Parathyroid adenoma (tissue), 2 donors: ENCODE results near the gene SLN.

Experiments
- H2AFZ ChIP-seq: fragments of 300-600 bp; sonication (generic); one replicate; pipeline ENCODE4 v1.7.0; 2017; ENCODE audit warnings: antibody characterized with exemption, mild to moderate bottlenecking
- H3K27ac ChIP-seq: fragments of 300-600 bp; sonication (generic); one replicate; pipeline ENCODE4 v1.7.0; 2017
- H3K27me3 ChIP-seq: fragments of 300-600 bp; sonication (generic); one replicate; pipeline ENCODE4 v1.7.0; 2017; ENCODE audit warnings: low read length; ENCODE audit not compliant: control insufficient read depth, insufficient read depth
- H3K36me3 ChIP-seq: fragments of 300-600 bp; sonication (generic); one replicate; pipeline ENCODE4 v1.7.0; 2017; ENCODE audit warnings: low read length; ENCODE audit not compliant: control insufficient read depth, insufficient read depth
- H3K4me1 ChIP-seq: fragments of 300-600 bp; sonication (generic); one replicate; pipeline ENCODE4 v1.7.0; 2017; ENCODE audit warnings: control low read depth
- H3K4me2 ChIP-seq: fragments of 300-600 bp; sonication (generic); one replicate; pipeline ENCODE4 v1.7.0; 2017; ENCODE audit warnings: low read length
- H3K4me3 ChIP-seq: fragments of 300-600 bp; sonication (generic); one replicate; pipeline ENCODE4 v1.7.0; 2017; ENCODE audit warnings: low read depth, low read length
- H3K79me2 ChIP-seq: fragments of 300-600 bp; sonication (generic); one replicate; pipeline ENCODE4 v1.7.0; 2017; ENCODE audit warnings: control low read depth
- H3K9ac ChIP-seq: fragments of 300-600 bp; sonication (generic); one replicate; pipeline ENCODE4 v1.7.0; 2017; ENCODE audit warnings: mild to moderate bottlenecking
- H3K9me3 ChIP-seq: fragments of 300-600 bp; sonication (generic); one replicate; pipeline ENCODE4 v1.7.0; 2017; ENCODE audit warnings: low read length; ENCODE audit not compliant: control insufficient read depth
- TF ChIP-seq, protein P1 (sequence below): fragments of 300-600 bp; sonication (generic); IDR thresholded peaks from one replicate; pipeline ENCODE4 v1.7.0; 2017; ENCODE audit warnings: antibody characterized with exemption, mild to moderate bottlenecking
- donor health status: primary hyperparathyroidism.

Gene SLN

GRCh38 chr11:107706531-107706930 lies 5.3 kb downstream of the SLN start:
- Histone ChIP-seq H3K4me3 (no peak overlapping the region), H3K27me3 (no peaks in the 10 kb centered on the region), H3K4me1 (no peaks in the 10 kb centered on the region), H3K4me2 (no peak overlapping the region), H2AFZ (no peak overlapping the region), H3K27ac (no peak overlapping the region), H3K79me2 (no peaks in the 10 kb centered on the region), H3K9me3 (no peaks in the 10 kb centered on the region), H3K36me3 (no peaks in the 10 kb centered on the region), H3K9ac (no peak overlapping the region)
- TF ChIP-seq, protein P1, sequence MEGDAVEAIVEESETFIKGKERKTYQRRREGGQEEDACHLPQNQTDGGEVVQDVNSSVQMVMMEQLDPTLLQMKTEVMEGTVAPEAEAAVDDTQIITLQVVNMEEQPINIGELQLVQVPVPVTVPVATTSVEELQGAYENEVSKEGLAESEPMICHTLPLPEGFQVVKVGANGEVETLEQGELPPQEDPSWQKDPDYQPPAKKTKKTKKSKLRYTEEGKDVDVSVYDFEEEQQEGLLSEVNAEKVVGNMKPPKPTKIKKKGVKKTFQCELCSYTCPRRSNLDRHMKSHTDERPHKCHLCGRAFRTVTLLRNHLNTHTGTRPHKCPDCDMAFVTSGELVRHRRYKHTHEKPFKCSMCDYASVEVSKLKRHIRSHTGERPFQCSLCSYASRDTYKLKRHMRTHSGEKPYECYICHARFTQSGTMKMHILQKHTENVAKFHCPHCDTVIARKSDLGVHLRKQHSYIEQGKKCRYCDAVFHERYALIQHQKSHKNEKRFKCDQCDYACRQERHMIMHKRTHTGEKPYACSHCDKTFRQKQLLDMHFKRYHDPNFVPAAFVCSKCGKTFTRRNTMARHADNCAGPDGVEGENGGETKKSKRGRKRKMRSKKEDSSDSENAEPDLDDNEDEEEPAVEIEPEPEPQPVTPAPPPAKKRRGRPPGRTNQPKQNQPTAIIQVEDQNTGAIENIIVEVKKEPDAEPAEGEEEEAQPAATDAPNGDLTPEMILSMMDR, result no peak

DNA sequence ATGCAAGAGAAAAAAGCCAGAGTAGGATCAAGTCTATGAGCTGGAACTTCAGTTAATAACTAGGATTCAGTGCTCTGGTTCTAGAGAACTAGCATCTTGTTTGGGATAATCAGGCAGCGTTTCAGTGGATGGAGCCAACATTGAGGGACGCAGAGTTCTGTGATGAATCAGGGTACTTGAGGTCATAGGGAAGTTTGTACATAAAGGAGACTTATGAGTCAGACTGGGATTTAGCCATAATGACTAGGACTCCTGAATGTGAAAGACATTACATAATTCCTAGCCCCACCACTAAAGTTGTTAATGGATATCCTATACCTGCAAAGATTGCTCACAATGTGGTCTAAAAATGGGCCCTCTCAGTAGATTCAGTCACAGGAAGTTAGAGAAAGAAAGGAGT lies 6.8 kb downstream of the SLN start:
- Histone ChIP-seq H3K9me3 (no peaks in the 10 kb centered on the region), H3K4me3 (no peak overlapping the region)
- TF ChIP-seq, protein P1, result no peak

GRCh38 chr11:107704451-107704850 lies 7.4 kb downstream of the SLN start:
- no peaks in the 10 kb centered on the region for H3K4me1 ChIP-seq
- H3K4me2 ChIP-seq, result no peak overlapping the region
- TF ChIP-seq, protein P1, result no peak
- H3K4me3 ChIP-seq, result no peak overlapping the region
- no peak overlapping the region for H3K27ac ChIP-seq
- no peak overlapping the region for H2AFZ ChIP-seq
- no peaks in the 10 kb centered on the region for H3K27me3 ChIP-seq
- H3K9ac ChIP-seq, result no peak overlapping the region
- H3K9me3 ChIP-seq, result no peaks in the 10 kb centered on the region
- H3K36me3 ChIP-seq, result no peaks in the 10 kb centered on the region
- no peaks in the 10 kb centered on the region for H3K79me2 ChIP-seq

More for the DNA sequence above, 6.8 kb downstream of the SLN start:
- Histone ChIP-seq H3K9ac (no peak overlapping the region), H3K4me2 (no peak overlapping the region), H3K36me3 (no peaks in the 10 kb centered on the region), H3K27ac (no peak overlapping the region), H3K27me3 (no peaks in the 10 kb centered on the region), H3K79me2 (no peaks in the 10 kb centered on the region), H3K4me1 (no peaks in the 10 kb centered on the region), H2AFZ (no peak overlapping the region)

GRCh38 chr11:107702723-107703122 lies 9.1 kb downstream of the SLN start:
- no peaks in the 10 kb centered on the region for H3K27me3 ChIP-seq
- H3K4me3 ChIP-seq, result no peak overlapping the region
- H3K4me1 ChIP-seq, result no peaks in the 10 kb centered on the region
- no peaks in the 10 kb centered on the region for H3K9me3 ChIP-seq
- H3K9ac ChIP-seq, result no peak overlapping the region
- TF ChIP-seq, protein P1, result no peak
- no peaks in the 10 kb centered on the region for H3K36me3 ChIP-seq
- no peaks in the 10 kb centered on the region for H3K79me2 ChIP-seq
- no peak overlapping the region for H3K4me2 ChIP-seq
- H3K27ac ChIP-seq, result no peak overlapping the region
- no peak overlapping the region for H2AFZ ChIP-seq

DNA sequence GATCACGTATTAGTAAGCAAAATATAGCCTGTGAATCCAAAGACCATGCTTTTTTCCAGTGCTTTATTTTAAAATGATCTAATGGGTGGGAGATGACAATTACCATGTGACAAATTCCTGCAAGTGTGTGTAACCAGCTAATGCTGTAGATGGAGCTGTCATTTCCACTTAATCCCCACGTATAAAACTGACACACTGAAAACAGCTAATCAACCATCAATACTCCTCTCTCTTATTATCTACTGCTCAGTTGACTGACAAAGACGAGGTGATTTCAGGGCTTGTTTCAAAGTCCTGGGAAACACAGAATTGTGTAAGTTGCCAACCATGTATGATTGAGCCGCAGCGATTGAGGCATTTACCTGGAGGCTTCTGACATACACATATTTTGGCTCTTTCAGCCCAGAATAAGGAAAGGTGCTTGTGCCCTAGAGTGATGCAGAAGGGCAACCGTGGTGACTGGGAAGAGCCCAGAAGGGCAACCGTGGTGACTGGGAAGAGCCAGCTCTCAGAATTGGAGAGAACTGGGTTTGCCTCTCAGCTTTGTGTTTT lies 9.7 kb downstream of the SLN start:
- Histone ChIP-seq H3K27me3 (no peaks in the 10 kb centered on the region), H3K79me2 (no peaks in the 10 kb centered on the region), H3K4me2 (no peak overlapping the region), H3K4me3 (no peak overlapping the region), H3K36me3 (no peaks in the 10 kb centered on the region), H3K9ac (no peak overlapping the region), H3K27ac (no peak overlapping the region), H3K4me1 (no peaks in the 10 kb centered on the region), H3K9me3 (no peaks in the 10 kb centered on the region), H2AFZ (no peak overlapping the region)
- TF ChIP-seq, protein P1, result no peak
